Stimulated activated CD4-positive, alpha-beta T cell treated with anti-CD3 and anti-CD28 coated beads, TNF-alpha, amount 100 ng/mL, for 1 hour (primary cell): ENCODE data around the gene TRIM62.
"Not testable (repeated sequence)": the region's sequence is repeated elsewhere in the genome, so short reads cannot be mapped to it uniquely, and the experiment has no call there.

Source experiments
- DNase-seq, 3 donors: peaks; one replicate each; pipeline ENCODE4 v3.0.0-alpha.2; 2020; ENCODE audit warnings: low read depth in 3 of 3, low spot score in 1 of 3

Gene TRIM62

DNA sequence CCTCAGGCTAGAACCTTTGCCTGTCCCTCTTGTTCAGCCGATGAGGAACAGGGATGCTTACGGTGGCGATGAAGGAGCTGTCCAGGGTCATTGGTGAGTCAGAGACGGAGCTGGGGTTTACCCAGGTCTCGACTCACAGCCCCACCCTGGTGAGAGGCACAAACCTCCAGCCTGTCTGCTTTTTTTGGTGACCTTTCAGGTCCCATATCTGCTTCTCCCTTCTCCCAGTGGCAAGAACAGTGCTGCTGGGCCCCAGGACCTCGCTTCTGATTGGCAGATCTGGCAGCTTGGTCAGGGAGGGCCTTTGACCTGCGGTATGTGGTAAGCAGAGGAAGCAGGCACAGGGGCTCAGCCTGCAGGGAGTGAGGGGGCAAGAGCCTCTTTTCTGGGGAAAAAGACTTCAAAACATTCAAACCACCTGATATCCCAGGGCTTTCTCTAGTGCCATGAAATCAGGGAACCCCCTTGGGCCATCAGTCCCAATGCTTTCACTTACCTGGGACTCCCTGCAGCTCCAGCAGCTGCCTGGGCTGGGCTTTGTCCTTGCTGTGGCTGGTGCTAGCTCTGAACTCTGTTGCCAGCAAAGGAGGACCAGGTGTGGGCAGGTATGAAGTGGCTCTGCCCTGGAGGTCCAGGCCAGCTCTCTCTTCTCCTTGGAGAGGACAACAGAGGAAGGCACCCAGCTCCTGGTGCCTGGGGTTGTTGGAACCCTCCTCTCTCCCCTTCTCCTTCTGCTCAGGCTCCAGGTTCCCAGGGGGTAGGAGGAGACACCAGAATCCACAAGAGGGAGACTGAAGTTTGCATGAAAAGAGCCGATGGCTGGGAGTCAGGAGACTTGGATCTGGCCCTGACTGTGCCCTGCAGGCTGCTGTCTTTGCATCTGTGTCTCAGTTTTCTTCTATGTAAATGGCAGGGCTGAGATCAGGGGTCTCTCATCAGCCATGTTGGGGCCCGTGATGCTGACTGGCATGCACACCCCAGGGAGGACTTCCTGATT, 41.4 kb downstream of the TRIM62 start:
- DNase-seq = no peak

GRCh38 chr1:33137800-33138199, 44.0 kb downstream of the TRIM62 start:
- DNase-seq = no peak

DNA sequence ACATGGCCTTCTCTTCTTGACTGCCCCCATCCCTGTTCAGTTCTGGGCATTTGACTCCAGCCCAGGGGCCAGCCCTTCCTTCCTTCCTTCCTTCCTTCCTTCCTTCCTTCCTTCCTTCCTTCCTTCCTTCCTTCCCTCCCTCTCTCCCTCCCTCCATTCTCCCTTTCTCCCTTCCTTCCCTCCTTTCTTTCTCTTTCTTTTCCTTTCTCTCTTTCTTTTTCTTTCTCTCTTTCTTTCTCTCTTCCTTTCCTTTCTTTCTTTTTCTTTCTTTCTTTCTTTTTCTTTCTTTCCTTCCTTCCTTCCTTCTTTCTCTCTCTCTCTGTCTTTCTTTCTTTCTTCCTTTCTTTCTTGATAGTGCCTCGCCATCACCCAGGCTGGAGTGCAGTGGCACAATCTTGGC, 45.8 kb downstream of the TRIM62 start:
- DNase-seq = not testable (repeated sequence)

DNA sequence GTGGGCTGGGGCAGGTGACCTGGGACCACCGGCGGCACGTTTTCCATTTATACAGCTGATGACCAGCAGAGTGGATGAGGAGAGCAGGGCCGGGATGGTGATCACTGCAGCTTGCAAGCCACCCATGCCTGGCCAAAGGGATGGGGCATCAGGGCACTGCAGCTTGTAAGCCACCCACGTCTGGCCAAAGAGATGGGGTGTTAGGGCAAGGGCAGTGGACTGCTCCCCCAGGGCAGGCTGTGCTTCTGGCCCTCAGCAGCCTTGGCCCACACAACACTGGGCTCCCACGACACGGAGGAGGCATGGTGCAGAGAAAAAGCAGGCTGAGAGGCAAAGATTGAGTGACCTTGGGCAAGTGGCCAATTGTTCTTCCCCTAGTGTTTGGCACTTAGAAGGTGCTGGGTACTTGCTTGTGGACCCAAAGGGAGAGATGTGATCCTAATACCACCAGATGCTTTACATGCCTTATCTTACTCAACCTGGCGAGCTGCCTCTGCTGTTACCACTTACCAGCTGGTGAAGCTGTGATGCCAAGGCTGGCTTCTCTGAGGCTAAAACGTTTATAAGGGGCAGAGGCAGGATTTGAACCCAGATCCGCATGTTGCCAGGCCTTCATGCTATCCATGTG, 48.3 kb downstream of the TRIM62 start:
- DNase-seq = no peak

DNA sequence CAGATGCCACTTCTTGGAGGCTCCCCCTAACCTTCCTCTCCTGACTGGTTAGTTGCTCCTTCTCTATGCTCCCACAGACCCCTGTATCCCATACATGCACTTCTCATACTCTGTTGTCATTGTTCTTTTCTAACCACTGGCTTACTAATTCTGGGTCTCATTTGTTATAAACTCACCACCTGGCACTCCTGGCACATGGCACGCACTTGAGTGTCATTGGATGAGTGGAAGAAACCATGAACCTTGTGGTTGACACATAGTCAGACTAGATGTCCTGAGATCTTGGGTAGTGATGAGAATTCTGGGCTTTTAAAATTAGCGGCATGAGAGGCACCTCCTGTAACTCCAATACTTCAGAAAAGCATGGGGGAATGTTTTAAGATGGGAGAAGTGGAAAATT, 49.3 kb downstream of the TRIM62 start:
- no peak for DNase-seq

DNA sequence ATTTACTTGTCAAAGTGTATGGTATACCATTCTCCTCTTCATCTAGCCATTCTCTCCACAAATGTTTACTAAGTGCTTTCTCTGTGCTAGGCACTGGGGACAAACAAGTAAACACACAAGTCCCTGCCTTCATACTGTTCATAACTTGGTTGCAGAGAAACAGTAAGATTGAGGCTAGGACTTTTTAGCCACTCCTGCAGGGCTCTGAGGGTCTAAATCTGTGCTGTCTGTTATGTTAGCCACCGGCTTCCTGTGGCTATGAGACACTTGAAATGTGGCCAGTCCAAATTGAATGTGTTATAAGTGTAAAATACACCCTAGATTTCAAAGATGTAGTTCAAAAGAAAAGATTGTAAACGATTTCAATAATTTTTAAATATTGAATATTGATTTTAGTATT, 50.7 kb downstream of the TRIM62 start:
- DNase-seq = no peak

DNA sequence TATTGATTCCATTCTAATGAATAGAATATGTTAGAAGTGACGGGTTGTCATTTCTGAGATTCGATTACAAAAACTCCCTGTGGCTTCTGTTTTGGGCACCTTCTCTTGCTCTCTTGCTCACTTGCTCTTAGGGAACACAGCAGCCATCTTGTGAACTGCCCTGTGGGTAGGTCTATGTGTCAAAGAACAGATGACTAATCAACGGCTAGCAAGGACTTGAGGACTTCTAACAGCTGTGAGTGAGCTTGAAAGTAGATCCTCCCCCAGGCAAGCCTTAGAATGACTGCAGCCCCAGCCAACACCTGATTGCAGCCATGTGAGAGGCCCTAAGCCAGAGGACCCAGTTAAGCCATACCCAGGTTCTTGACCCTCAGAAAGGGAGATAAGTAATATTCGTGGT, 51.5 kb downstream of the TRIM62 start:
- DNase-seq = no peak

GRCh38 chr1:33128781-33129180, 53.1 kb downstream of the TRIM62 start:
- no peak for DNase-seq

DNA sequence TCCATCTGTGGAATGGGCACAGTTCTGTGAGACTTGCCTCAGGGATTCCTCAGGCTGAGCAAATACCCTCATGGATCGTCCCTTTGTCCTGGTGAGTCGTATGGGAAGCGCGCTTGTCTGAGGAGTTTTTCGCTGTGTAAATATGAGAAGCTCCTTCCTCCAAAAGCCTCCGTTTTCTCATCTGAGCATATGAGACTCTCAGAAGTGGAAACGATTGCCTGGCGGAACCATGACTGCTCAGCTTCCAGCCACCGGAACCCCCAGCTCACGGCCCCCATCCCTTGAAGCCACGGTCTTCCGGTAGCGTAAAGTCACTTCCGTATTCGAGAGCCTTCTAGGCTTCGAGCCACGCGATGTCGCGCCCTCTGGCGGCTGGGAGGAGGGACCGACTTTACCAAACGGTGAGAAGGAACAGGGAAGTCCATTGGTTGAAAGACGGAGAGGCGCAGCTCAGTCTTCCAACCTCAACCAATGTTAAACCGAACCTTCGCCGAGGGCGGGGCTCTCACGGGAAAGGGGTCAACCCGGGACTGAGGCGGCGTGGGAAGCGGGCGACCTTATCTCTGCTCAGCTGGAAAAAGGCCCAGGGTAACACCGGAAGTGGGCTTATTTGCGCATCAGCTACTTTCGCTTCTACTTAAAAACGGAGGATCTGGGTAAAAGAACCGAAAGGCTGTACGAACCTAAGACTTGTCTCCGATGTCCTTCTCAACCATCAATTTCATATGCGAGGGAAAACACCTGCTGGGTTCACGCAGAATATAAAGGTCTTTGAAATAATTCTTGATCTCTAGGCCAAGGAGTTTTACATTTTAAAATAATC, 54.6 kb downstream of the TRIM62 start:
- DNase-seq = peak; percentile 94 to 95 (median 94)

GRCh38 chr1:33126411-33127000, 55.3 kb downstream of the TRIM62 start:
- DNase-seq = no peak

DNA sequence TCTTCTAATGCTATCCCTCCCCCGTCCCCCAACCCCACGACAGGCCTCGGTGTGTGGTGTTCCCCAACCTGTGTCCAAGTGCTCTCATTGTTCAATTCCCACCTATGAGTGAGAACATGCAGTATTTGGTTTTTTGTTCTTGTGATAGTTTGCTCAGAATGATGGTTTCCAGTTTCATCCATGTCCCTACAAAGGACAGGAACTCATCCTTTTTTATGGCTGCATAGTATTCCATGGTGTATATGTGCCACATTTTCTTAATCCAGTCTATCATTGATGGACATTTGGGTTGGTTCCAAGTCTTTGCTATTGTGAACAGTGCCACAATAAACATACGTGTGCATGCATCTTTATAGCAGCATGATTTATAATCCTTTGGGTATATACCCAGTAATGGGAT, 57.2 kb downstream of the TRIM62 start:
- DNase-seq = not testable (repeated sequence)

GRCh38 chr1:33123266-33123665, 58.6 kb downstream of the TRIM62 start:
- DNase-seq = no peak

DNA sequence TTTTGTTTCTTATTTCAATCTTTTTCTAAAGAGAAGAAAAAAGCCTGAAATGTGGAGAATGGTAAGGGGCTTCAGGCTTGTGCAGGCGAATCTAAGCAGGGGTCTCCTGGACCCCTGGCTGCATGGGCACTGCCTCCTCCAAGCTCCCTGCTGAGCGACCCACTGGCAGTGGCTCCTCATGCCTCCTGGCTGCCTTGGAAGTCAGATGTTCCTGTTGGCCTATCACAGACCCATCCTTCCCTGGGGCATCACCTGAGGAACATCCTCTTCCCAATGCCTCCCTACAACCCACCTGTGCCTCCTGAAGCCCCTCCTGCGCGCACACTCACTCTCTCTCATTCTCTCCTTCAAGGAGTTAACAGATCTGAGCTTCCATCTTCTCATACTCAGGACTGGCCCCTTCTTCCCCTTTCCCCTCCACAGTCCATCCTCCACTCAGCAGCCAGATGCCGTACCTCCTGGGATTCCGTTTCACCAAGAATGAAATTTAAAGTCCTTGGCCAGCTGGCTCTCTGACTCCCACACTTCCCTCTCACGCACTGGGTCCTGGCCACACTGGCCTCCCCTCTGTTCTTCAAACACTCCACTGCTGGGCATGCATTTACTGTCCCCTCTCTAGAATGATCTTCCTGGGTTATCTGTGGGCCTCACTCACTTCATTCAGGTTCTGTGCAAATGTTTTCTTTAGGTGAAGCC, 59.2 kb downstream of the TRIM62 start:
- DNase-seq = no peak

DNA sequence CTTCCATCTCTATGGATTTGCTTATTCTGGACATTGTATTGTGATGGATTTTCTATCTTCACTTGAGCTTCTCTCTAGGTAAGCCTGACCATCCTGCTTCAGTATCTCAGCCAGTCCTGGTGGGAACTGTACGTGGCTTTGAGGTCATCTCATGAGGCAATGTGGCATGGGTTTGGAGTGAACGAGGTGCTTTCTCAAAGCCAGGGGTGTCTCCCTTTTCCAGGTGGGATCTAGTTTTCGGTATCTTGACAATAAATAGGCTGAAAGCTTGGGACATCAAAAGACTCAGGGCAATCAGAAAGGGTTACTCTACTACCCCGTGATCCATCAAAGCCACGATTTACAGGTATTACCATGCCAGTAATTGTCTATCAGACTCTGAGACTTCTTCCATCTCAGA, 60.1 kb downstream of the TRIM62 start:
- no peak for DNase-seq

DNA sequence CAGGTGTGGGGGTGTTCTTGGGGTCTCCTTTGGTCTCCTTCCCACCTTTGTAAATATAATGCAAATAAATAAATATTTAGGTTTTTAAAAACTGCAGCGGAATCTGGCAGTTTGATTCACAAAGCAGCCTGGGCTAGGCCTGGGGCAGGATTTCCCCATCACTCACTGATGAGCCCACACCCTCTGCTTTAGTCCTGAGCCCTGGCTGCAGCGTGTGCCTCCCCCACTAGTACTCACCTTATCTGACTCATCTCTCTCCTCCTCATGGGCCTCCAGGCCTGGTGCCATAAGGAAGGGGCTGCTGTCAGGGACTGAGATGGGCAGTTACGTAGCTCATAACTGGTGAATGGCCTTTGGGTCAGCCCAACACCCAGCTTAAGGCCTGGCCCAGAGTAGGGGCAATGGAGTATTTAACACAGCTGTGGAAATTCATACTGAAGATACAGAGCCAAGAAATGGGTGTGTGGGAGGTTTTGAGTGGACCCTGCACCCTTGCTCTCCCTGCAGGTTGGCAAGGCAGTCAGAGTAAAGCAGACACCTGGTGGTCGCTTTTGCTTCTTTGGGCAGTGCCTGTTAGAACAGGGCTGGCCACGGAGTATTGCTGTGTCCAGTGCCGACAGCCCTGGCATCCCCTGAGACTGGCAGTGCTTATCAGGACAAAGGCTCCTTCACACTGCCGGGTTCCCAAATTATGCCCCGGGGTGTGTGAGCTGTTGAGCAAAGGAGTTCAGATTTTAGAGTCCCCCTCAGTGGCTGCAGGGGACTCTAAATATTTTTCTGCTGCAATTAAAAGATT, 61.2 kb downstream of the TRIM62 start:
- DNase-seq = no peak

GRCh38 chr1:33119532-33120217, 62.2 kb downstream of the TRIM62 start:
- no peak for DNase-seq

DNA sequence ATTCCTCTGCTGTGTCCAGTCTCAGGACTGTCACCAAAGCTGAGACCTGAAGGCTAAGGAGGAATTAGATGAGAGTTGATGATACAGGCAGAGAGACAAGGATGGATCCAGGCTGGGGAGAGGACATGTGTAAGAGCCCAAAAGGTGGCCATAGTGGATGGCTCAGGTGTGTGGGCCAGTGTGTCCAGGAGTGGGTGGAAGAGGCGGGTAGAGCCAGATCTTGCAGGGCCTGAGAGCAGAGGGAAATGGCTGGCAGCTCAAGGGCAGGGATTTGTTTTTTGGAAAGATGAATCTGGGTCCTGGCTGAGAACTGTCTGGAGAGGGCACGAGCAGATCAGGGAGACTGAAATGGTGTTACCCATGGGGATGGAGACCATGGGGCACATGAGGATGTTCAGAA, 62.8 kb downstream of the TRIM62 start:
- DNase-seq = no peak

DNA sequence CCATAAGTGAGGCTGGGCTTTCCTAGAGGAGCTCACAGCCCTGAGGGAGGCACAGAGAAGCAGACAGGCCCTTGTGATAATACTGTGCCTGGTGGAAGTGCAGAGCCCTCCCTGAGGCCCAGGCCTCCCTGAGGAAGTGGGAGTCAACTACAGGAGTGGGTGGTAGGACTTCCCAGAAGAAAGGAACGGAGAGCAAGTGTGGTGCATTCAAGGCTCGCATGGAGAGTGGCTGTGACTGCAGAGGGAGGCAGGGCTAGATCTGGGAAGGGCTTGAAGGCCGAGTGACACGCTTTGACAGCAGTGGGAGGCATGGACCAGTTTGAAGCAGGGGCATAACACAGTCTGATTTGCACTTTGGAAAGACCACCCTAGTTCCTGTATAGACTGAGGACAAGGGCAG, 63.6 kb downstream of the TRIM62 start:
- DNase-seq = no peak

DNA sequence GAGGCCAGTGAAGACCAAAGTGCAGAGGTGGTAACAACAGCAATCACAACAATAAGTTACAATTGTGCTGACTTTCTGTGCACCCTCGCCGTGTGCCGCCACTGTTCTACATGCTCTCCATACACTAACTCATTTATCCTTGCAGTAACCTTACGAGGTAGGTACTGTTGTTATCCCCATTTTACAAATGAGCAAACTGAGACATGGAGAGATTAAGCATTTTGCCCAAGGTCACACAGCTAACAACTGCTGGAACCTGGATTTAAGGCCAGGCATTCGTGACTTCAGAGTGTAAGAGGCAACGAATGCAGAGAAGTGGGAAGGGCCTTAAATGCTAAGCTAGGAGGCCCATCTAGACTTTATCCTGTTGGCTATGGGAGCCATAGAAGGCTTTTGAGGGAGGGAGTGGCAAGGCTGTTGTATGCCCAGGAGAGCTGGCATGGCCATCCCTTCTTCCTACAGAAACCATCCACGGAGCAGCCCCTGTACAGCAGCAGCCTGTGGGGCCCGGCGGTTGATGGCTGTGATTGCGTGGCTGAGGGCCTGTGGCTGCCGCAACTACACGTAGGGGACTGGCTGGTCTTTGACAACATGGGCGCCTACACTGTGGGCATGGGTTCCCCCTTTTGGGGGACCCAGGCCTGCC, 64.3 kb downstream of the TRIM62 start:
- no peak for DNase-seq
